ENCODE results near the gene ARHGAP15. TPM values are rescaled to one million over a fixed set of nuclear protein-coding genes. Genes with fewer than 3 reads are reported as not detected.
"Not testable (repeated sequence)": the region's sequence is repeated elsewhere in the genome, so short reads cannot be mapped to it uniquely, and the experiment has no call there.

Gene ARHGAP15
- total RNA-seq, 4 donors from 2014 or later = 1.7 to 16.8 (median 3.7) TPM

GRCh38 chr2:143087033-143087432 lies 42.2 kb upstream of the ARHGAP15 start:
- H3K36me3 ChIP-seq = no peaks in the 10 kb centered on the region
- TF ChIP-seq CTCF (IDR thresholded peaks at IDR 0.05) = no peak
- no peak for TF ChIP-seq POLR2A (IDR thresholded peaks at IDR 0.05)
- no peaks in the 10 kb centered on the region for H3K4me1 ChIP-seq
- no peak overlapping the region for H3K27ac ChIP-seq
- no peak overlapping the region for H3K4me3 ChIP-seq
- intact Hi-C loops (cut with DNase I) = no loop called here
- DNase-seq = no peak
- H3K9me3 ChIP-seq = no peaks in the 10 kb centered on the region
- no peaks in the 10 kb centered on the region for H3K27me3 ChIP-seq
- WGBS, 2 donors = 59 to 67% methylated on average over 1 of the region's 1 CpG

GRCh38 chr2:143088388-143088787 lies 40.8 kb upstream of the ARHGAP15 start:
- no peak for DNase-seq
- WGBS, 2 donors = 72 to 79% methylated on average over 4 of the region's 4 CpGs
- Histone ChIP-seq H3K4me1 (no peaks in the 10 kb centered on the region), H3K27ac (no peak overlapping the region), H3K9me3 (no peaks in the 10 kb centered on the region), H3K4me3 (no peak overlapping the region), H3K27me3 (no peaks in the 10 kb centered on the region), H3K36me3 (no peaks in the 10 kb centered on the region)
- TF ChIP-seq POLR2A (IDR thresholded peaks at IDR 0.05) (no peak), CTCF (IDR thresholded peaks at IDR 0.05) (no peak)
- intact Hi-C loops (cut with DNase I) = no loop called here

- H3K27me3 ChIP-seq; H3K36me3 ChIP-seq; H3K4me3 ChIP-seq; H3K4me1 ChIP-seq; H3K9me3 ChIP-seq; intact Hi-C loops (cut with DNase I); DNase-seq; H3K27ac ChIP-seq: not testable (repeated sequence)
- WGBS, 2 donors = 100% methylated on average over 1 to 2 of the region's 12 CpGs
Measured at GRCh38 chr2:143089520-143089919, 39.7 kb upstream of the ARHGAP15 start.

GRCh38 chr2:143110758-143111428 lies 18.3 kb upstream of the ARHGAP15 start:
- Histone ChIP-seq H3K4me1 (peaks cover 0 to 4% (median 0%) of the 10 kb centered on the region in 3 donors), H3K27me3 (no peaks in the 10 kb centered on the region), H3K27ac (no peak overlapping the region), H3K36me3 (no peaks in the 10 kb centered on the region), H3K9me3 (no peaks in the 10 kb centered on the region), H3K4me3 (no peak overlapping the region)
- 22 to 28% methylated on average over 6 of the region's 6 CpGs for WGBS, 2 donors
- no peak for DNase-seq
- intact Hi-C loops (cut with DNase I) = no loop called here
- TF ChIP-seq POLR2A (IDR thresholded peaks at IDR 0.05) (no peak), CTCF (IDR thresholded peaks at IDR 0.05) (peak; percentile 30 to 61 (median 58))

- H3K27ac ChIP-seq = no peak overlapping the region
- intact Hi-C loops (cut with DNase I) = no loop called here
- no peaks in the 10 kb centered on the region for H3K4me1 ChIP-seq
- H3K27me3 ChIP-seq = no peaks in the 10 kb centered on the region
- no peak for TF ChIP-seq CTCF (IDR thresholded peaks at IDR 0.05)
- H3K4me3 ChIP-seq = no peak overlapping the region
- no peak for DNase-seq
- 92 to 93% methylated on average over 3 of the region's 3 CpGs for WGBS, 2 donors
- no peaks in the 10 kb centered on the region for H3K9me3 ChIP-seq
- no peaks in the 10 kb centered on the region for H3K36me3 ChIP-seq
Measured at GRCh38 chr2:143117225-143117624, 12.0 kb upstream of the ARHGAP15 start.

- Histone ChIP-seq H3K4me1 (no peaks in the 10 kb centered on the region), H3K27me3 (no peaks in the 10 kb centered on the region), H3K4me3 (no peak overlapping the region), H3K9me3 (no peaks in the 10 kb centered on the region), H3K27ac (no peak overlapping the region), H3K36me3 (no peaks in the 10 kb centered on the region)
- intact Hi-C loops (cut with DNase I) = no loop called here
- TF ChIP-seq POLR2A (IDR thresholded peaks at IDR 0.05) = no peak
- TF ChIP-seq CTCF (IDR thresholded peaks at IDR 0.05) = no peak
- DNase-seq = no peak
- WGBS, 2 donors = 50 to 60% methylated on average over 1 of the region's 1 CpG
Measured at GRCh38 chr2:143121079-143121478, 8.1 kb upstream of the ARHGAP15 start.

Data from esophagus squamous epithelium (tissue), 5 donors.